Fibroblast of mammary gland (primary cell): Measurements from ENCODE around the gene SNPH.
A peak's percentile ranks its signal among the peaks of the same experiment; 100 is the strongest.

ENCODE experiments used
- DNase-seq: peaks from one replicate; pipeline ENCODE4 v3.0.0-alpha.2; 2010; ENCODE audit warnings: low read depth
- H3K4me3 ChIP-seq: 2 replicates; pipeline ENCODE4 v1.5.1; 2011; ENCODE audit warnings: low read depth, mild to moderate bottlenecking, low read length, moderate library complexity; ENCODE audit not compliant: control insufficient read depth
- CTCF ChIP-seq: conservative IDR thresholded peaks from 2 replicates; pipeline ENCODE4 v1.5.1; 2011; ENCODE audit warnings: low read depth, low read length, inconsistent platforms; ENCODE audit not compliant: control insufficient read depth, insufficient read depth

Gene SNPH

GRCh38 chr20:1310506-1311190 lies 44.6 kb downstream of the SNPH start:
- DNase-seq: no peak
- no peak for TF ChIP-seq CTCF
- H3K4me3 ChIP-seq: no peak overlapping the region

- no peak overlapping the region for H3K4me3 ChIP-seq
- DNase-seq: no peak
- TF ChIP-seq CTCF: no peak
Observed at GRCh38 chr20:1312308-1312707, 46.2 kb downstream of the SNPH start.

- H3K4me3 ChIP-seq: no peak overlapping the region
- DNase-seq: no peak
- no peak for TF ChIP-seq CTCF
Observed at GRCh38 chr20:1312904-1313235, 46.8 kb downstream of the SNPH start.

GRCh38 chr20:1313236-1313964 lies 47.3 kb downstream of the SNPH start:
- peak; percentile 82 for DNase-seq
- peak; percentile 89 for TF ChIP-seq CTCF
- peak overlapping the region; percentile 45 for H3K4me3 ChIP-seq

GRCh38 chr20:1315804-1316203 lies 49.7 kb downstream of the SNPH start:
- no peak for TF ChIP-seq CTCF
- H3K4me3 ChIP-seq: no peak overlapping the region
- no peak for DNase-seq

- no peak overlapping the region for H3K4me3 ChIP-seq
- DNase-seq: no peak
- TF ChIP-seq CTCF: no peak
Observed at GRCh38 chr20:1317545-1318255, 51.6 kb downstream of the SNPH start.
